Posterior cingulate gyrus (tissue), 11 donors: ENCODE data around the gene SF1.

Source experiments
- DNase-seq, 10 donors: peaks; one replicate each; pipeline versions ENCODE4 v3.0.0 to v3.0.0-alpha.2; 2020 to 2021; ENCODE audit warnings: mixed read lengths in 3 of 10
- intact Hi-C: fragments of 100-400 bp; cut with DNase I; formaldehyde crosslinking; loops from one replicate; pipeline ENCODE4 v1.15.1; 2023

SF1 gene

GRCh38 chr11:64752175-64752970 lies 26.0 kb downstream of the SF1 start:
- intact Hi-C loops = no loop called here
- peak in 1 of 10 donors; percentile 51 for DNase-seq

DNA sequence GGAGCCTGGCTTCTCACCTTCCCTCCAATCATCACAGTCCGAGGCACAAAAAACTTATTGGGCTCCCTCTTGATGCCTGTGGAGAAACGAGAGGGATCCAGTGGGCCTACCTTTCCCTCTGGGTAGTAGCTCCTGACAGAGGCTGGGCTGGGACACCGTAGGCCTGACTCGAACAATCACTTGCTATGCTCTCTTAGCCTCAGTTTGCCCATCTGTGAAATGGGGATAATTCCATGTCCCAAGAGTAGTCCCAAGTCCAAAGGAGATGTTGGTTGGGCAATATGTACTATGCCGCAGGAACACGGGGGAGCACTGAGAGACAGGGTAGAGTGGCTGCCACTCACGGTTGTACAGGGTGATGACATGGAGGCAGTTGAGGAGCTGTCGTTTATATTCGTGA lies 26.8 kb downstream of the SF1 start:
- no peak for DNase-seq
- intact Hi-C loops = no loop called here

DNA sequence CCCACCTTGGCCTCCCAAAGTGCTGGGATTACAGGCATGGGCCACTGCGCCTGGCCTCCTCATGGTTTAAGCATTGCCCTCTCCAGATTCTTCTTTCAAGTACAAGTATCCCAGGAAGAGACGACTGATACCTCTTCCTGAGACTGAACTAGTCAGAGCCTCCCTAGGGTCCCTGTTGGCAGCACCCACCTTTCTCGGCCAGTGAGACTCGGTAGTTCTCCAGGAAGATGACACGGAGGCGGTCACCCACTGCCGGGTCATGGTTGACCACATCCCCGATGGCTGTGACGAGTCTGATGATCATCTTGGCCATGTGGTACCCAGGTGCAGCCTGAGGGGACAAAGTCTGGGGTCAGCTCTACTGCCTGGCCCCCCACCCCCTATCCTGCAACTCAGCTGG lies 27.2 kb downstream of the SF1 start:
- intact Hi-C loops = no loop called here
- DNase-seq = peak in 1 of 10 donors; percentile 70

DNA sequence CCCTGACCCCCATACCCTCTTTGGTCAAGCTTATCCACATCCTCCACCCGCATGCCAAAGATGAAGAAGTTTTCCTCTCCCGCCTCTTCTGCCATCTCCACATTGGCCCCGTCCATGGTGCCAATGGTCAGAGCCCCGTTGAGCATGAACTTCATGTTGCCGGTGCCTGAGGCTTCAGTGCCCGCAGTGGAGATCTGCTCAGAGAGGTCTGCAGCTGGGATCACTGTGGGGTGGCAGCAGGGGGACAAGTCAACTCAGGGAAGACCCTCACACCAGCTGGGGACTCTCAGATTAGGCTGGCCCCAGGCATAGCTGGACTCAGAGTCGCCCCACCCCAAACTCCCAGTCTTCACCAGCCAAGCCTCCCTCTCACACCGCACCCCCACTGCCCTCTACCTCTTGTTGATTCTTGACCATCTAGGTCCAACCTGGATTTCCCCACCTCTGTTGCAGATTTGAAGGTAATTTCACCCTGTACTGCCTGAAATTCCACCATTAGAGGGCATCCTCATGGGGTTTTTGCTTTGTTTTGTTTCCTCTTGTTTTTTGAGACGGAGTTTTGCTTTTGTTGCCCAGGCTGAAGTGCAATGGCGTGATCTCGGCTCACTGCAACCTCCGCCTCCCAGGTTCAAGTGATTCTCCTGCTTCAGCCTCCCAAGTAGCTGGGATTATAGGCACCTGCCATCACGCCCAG lies 27.8 kb downstream of the SF1 start:
- peak in 2 of 10 donors; percentile 55 to 77 for DNase-seq
- intact Hi-C loops = no loop called here

DNA sequence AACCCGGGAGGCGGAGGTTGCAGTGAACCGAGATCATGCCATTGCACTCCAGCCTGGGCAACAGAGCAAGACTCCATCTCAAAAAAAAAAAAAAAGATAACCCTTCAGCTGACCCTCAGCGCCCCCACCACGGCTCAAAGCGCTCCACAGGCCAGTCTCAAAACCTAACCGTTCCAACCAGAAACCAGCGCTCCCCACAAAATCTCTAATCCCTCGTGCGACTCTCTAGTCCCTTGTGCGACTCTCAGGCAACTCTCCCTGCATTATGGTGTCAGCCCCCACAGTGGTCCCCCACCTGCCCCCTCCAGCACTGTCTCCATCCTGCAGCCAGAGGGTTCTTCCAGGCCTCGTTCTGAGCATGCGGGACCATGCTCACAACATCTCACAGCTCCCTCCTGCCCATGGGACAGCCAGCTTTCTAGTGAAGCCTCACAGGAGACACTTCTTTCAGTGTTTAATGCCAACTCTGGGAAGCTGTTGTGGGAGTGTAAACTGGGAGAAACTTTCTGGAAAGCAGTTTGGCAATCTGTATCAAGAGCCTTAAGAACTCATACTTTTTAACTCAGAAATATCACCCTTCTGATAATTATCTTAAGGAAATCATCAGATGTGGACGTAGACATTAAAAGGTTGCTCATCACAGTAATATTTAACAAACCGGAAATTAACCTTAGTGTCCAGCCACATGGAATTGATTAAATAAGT lies 30.2 kb downstream of the SF1 start:
- intact Hi-C loops = no loop called here
- peak in 3 of 10 donors; percentile 6 to 63 (median 51) for DNase-seq

DNA sequence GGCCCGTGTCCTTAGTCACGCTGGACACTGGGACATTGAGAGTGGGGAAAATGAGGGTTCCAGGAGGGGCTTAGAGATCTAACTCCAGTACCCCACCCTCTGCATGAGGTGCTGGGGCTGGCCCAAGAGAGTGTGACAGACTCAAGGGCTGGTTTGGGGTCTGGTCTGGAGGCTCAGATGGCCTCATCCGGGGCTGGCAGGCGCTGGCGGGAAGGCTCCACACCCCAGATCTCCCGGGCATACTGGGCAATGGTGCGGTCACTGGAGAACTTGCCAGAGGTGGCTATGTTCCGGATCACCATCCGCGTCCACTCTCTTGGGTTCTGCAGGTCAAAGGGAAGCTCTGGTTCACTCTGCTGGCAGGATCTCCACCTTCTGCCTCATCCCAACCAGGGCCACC lies 31.9 kb downstream of the SF1 start:
- no peak for DNase-seq
- intact Hi-C loops = no loop called here

DNA sequence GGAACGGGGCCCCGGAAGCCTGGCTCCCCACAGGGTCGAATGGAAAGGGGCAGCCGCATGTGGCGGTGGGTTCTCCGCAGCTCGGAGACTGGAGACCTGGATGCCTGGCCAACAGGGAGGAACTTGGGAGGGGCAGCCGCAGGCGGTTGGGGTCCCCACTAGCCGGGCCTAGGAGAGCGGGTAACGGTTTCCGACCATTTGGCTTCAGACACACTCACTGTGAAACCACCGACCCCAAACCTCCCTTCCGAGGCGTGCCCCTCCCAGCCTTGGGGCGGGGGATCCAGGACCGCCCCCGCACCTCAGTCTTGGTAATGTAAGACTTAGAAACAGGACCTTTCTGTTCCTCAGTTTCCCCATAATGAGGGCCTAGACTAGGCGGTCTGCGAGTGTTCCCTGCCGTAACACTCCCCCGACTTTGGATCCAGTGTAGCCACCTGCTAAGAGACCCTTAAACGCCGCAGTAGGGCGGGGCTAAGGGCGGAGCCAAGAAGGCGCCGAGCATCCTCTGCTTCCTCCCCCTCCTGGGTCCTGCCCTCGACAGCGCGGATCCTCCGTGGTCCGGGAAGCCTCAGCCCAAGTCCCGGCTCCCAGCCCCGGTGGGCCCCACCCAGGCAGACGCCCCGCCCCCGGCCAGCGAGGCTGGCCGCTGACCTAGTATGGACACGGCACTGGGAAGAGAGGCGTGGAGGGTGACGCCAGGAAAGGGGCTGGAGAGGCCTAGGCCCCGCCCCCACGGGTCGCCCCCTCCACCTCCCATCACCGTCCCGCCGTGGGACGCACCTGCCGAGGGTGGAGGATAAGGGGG lies 32.6 kb downstream of the SF1 start:
- intact Hi-C loops = no loop called here
- peak in 9 of 10 donors; percentile 21 to 93 (median 63) for DNase-seq

GRCh38 chr11:64745189-64745520 lies 33.2 kb downstream of the SF1 start:
- peak in 6 of 10 donors; percentile 40 to 92 (median 48) for DNase-seq
- intact Hi-C loops = no loop called here

- intact Hi-C loops = no loop called here
- DNase-seq = no peak
These were observed 33.7 kb downstream of the SF1 start for GRCh38 chr11:64744544-64745188.

- intact Hi-C loops = no loop called here
- DNase-seq = peak in 7 of 10 donors; percentile 43 to 91 (median 57)
These were observed 34.5 kb downstream of the SF1 start, which contains the start of gene RASGRP2 for GRCh38 chr11:64743591-64744543. TSS of gene RASGRP2 (minus strand) at chr11:64744142. CDS start at chr11:64742866, 1,276 bp downstream.

- intact Hi-C loops = no loop called here
- DNase-seq = peak in 5 of 10 donors; percentile 36 to 91 (median 53)
These were observed 35.3 kb downstream of the SF1 start for GRCh38 chr11:64742889-64743590.

DNA sequence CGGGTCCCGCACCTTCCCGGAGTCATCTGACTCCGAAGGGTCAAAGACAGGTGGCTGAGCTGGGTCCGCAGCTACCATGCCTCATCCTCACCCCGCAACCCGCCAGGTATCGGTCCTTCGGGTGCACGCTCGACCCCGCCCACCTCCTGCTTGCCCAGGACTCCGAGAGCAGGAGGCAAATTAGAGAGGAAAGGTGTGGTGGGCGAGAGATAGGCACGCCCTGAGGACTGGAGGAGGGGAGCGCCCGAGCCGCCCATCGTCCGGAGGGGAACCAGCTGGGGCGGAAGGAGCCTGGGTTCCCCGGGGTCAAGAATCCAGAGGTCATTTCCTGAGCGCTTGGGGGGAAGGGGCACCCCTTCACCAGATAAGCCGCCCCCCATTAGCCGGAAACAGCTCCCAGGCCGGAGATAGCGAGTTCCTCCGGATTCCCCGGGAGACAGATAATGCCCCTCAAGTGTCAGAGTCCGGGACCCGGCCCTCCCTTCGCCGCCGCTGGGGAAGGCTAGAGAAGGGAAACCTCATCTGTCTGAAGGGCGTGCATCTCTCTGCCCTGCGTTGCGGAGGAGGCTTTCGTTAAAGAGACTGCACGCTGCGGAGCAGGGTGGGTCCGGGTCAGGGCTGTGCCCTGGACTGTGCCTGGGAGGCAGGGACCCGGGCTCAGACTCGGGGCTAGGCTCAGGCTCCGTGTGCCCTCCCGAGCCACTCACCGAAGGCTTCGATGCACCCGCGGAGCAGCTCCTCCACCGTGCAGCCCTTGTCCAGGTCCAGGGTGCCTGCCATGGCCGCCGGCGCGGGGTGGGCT lies 36.1 kb downstream of the SF1 start:
- intact Hi-C loops = no loop called here
- DNase-seq = no peak

DNA sequence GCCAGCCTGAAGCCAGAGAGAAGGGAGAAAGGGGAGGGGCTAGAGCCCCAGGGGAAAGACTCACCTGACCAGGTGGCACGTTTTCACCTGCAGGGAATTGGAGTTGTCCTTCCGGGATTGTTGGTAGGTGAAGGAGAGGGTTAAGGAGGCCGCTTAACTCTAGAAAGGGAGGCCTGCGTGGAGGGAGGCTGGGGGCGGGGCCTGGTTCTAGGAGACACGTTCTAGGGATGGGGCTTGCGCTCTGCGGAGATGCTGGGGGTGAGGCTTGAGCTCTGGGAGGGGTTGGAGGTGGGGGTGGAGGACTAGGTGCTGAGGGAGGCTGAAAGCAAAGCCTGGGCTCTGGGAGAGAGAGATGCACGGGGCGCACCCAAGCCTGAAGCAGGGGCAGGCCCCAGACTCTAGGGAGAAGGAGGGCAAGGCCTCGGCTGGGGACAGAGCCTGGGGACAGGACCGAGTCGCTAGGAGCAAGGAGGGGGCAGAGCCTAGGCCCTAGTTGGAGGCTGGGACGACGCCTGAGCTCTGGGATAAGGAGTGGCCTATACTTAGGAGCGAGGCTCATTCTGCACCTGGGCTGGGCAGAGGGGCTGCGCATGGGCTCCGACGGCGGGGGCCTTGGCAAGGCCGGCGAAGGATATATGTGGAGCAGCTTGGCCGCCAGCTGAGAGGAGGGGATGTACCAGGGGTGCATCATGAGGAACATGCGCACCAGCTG lies 36.8 kb downstream of the SF1 start:
- intact Hi-C loops = no loop called here
- DNase-seq = no peak

GRCh38 chr11:64739871-64740270 lies 38.5 kb downstream of the SF1 start:
- intact Hi-C loops = no loop called here
- DNase-seq = no peak

DNA sequence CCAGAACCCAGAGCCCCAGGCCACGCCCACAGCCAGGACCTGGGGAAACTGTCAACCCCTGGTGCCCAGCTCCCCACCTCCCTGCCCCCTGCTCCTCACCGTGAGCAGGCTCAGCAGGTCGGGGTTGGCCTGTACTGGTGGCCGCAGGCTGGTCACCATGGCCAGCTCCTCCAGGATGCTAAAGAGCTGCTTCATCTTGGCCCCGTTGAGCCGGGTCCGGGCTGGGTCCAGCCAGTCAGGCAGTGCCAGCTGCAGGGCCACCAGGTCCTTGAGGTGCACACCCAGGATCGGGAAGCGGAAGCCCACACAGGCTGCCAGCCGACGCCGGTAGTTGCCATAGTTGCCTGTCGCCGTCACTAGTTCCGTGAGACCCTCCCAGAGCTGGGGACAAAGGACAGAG lies 41.7 kb downstream of the SF1 start:
- intact Hi-C loops = no loop called here
- no peak for DNase-seq

DNA sequence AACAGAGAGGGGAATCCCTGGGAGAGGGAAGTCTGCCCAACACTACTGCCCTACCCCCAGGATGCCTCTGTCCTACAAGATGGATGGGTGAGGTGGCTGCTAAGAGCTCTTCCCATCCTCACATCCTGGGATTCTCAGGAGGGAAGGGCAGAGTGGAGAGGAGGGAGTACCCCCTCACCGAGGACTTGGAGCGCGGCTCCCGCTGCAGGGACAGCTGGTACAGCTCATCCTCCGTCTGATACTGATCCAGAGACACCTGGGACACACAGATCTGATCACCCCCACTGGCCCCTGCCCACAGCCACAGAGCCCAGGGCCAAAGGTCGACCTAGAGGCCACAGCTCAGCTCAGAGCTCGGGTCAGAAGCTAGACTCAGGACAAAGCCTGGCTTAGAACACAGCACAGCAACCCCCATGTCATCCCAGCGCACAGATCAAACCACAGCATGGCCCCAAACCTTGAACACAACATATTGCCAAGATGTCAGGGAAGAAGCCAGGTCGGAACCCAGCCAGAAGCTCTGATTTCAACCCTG lies 42.5 kb downstream of the SF1 start:
- intact Hi-C loops = no loop called here
- no peak for DNase-seq
